Astrocyte (in vitro differentiated cells and primary cell): Measurements from ENCODE around the gene LMAN2L.

Experiments
- CTCF ChIP-seq: IDR thresholded peaks from 2 replicates; pipeline ENCODE4 v1.5.1; 2011; ENCODE audit warnings: low read depth, mild to moderate bottlenecking, inconsistent platforms, low read length, moderate library complexity; ENCODE audit not compliant: insufficient read depth
- EZH2 ChIP-seq: IDR thresholded peaks from 2 replicates; pipeline ENCODE4 v1.6.1; 2012; ENCODE audit warnings: mild to moderate bottlenecking, low read length, inconsistent platforms; ENCODE audit not compliant: insufficient read depth

- TF ChIP-seq EZH2 (no peak), CTCF (no peak)
Measured at GRCh38 chr2:96688649-96689430, 51.0 kb downstream of the LMAN2L start.
